BJ (cell line): ENCODE data around the gene CHRNA4. TPM values are rescaled to one million over a fixed set of nuclear protein-coding genes. Genes with fewer than 3 reads are reported as not detected.

Experiments used
- CTCF ChIA-PET: fragments of 350-600 bp; formaldehyde crosslinking; extraction: SDS; loops from one replicate; lab custom pipeline; 2021; ENCODE audit warnings: antibody characterized with exemption, inconsistent platforms; lab: Yijun Ruan, JAX
- POLR2A ChIA-PET: fragments of 300-600 bp; sonication (Branson Sonifier 250); formaldehyde crosslinking; extraction: SDS; loops from one replicate; lab custom pipeline; 2021; ENCODE audit warnings: antibody characterized with exemption; lab: Charles Lee
- DNase-seq: peaks from one replicate; pipeline ENCODE4 v3.0.0-alpha.2; 2011; ENCODE audit warnings: low read depth
- H3K27me3 ChIP-seq: 2 replicates; pipeline ENCODE4 v1.6.0; 2011; ENCODE audit warnings: low read length; ENCODE audit not compliant: control insufficient read depth, insufficient read depth
- H3K36me3 ChIP-seq: 2 replicates; pipeline ENCODE4 v1.5.1; 2011; ENCODE audit warnings: low read length; ENCODE audit not compliant: control insufficient read depth, insufficient read depth
- H3K4me3 ChIP-seq: 2 replicates; pipeline ENCODE4 v1.5.1; 2011; ENCODE audit warnings: low read depth, mild to moderate bottlenecking, control low read depth, low read length
- polyA plus RNA-seq: library from polyadenylated mRNA; depleted of rRNA; stranded (reverse); fragments of >200 nt; gene quantifications from 2 replicates; pipeline ENCODE4 v1.2.3, GENCODE V29; 2011
- TF ChIP-seq, protein P1 (sequence below): IDR thresholded peaks from 2 replicates; pipeline ENCODE4 v1.5.1; 2011; ENCODE audit warnings: low read depth, mild to moderate bottlenecking, control low read depth, inconsistent platforms, low read length, moderate library complexity; ENCODE audit not compliant: insufficient read depth

Gene CHRNA4
- polyA plus RNA-seq, 1 experiment: not detected

GRCh38 chr20:63330084-63330760 lies 30.9 kb downstream of the CHRNA4 start:
- POLR2A ChIA-PET: no interaction called here
- no peaks in the 10 kb centered on the region for H3K27me3 ChIP-seq
- no peak for DNase-seq
- CTCF ChIA-PET: interaction anchor here (3.8 kb wide), 1 partner anchor 20 kb away, joined by 15 read pairs; no protein-coding TSS in a partner anchor
- H3K36me3 ChIP-seq: no peaks in the 10 kb centered on the region
- TF ChIP-seq, protein P1, sequence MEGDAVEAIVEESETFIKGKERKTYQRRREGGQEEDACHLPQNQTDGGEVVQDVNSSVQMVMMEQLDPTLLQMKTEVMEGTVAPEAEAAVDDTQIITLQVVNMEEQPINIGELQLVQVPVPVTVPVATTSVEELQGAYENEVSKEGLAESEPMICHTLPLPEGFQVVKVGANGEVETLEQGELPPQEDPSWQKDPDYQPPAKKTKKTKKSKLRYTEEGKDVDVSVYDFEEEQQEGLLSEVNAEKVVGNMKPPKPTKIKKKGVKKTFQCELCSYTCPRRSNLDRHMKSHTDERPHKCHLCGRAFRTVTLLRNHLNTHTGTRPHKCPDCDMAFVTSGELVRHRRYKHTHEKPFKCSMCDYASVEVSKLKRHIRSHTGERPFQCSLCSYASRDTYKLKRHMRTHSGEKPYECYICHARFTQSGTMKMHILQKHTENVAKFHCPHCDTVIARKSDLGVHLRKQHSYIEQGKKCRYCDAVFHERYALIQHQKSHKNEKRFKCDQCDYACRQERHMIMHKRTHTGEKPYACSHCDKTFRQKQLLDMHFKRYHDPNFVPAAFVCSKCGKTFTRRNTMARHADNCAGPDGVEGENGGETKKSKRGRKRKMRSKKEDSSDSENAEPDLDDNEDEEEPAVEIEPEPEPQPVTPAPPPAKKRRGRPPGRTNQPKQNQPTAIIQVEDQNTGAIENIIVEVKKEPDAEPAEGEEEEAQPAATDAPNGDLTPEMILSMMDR: no peak
- no peak overlapping the region for H3K4me3 ChIP-seq

GRCh38 chr20:63329331-63330083 lies 31.6 kb downstream of the CHRNA4 start:
- ChIA-PET CTCF (interaction anchor here (3.8 kb wide), 1 partner anchor 19 kb away, joined by 15 read pairs; no protein-coding TSS in a partner anchor), POLR2A (no interaction called here)
- H3K36me3 ChIP-seq: no peaks in the 10 kb centered on the region
- no peaks in the 10 kb centered on the region for H3K27me3 ChIP-seq
- no peak overlapping the region for H3K4me3 ChIP-seq
- TF ChIP-seq, protein P1: no peak
- DNase-seq: no peak

GRCh38 chr20:63328718-63329275 lies 32.4 kb downstream of the CHRNA4 start:
- POLR2A ChIA-PET: no interaction called here
- TF ChIP-seq, protein P1: no peak

DNA sequence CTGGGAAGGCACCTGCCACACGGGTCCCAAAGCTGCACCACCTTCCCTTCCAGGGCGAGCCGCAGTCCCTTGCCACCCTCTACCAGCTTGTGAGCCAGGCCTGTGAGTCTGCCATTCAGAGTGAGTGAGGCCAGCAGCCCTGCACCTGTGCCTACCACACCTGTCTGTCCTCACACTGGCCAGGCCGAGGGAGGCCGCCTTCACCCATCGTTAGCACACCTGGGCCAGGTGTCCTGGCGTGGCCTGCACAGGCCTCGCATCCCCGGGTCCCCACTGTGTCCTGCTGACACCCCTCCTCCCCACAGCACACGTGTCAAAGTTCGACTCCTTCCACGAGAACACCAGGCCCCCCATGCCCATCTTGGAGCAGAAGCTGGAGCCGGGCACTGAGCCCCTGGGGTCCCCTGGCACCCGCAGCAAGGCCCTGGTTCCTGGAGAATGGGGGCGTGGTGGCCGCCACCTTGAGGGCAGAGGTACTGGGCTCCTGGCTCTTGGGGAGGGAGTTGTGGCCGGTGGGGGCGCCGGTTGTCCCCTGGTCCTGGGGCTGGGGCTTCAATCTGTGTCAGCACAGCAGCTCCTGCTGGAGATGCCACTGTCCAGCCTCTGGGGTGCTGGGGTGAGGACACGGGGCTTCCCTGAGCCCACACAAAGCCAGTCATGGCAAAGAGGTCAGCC lies 33.0 kb downstream of the CHRNA4 start:
- ChIA-PET CTCF (no interaction called here), POLR2A (no interaction called here)
- DNase-seq: no peak
- no peaks in the 10 kb centered on the region for H3K27me3 ChIP-seq
- TF ChIP-seq, protein P1: no peak
- H3K4me3 ChIP-seq: no peak overlapping the region
- H3K36me3 ChIP-seq: no peaks in the 10 kb centered on the region

More at GRCh38 chr20:63328718-63329275, 32.4 kb downstream of the CHRNA4 start:
- no peak overlapping the region for H3K4me3 ChIP-seq
- H3K36me3 ChIP-seq: no peaks in the 10 kb centered on the region
- H3K27me3 ChIP-seq: no peaks in the 10 kb centered on the region
- CTCF ChIA-PET: no interaction called here
- no peak for DNase-seq
